IPS-NIHi11 (cell line): ENCODE results near the gene FBXO3.
"Not testable (repeated sequence)": the region's sequence is repeated elsewhere in the genome, so short reads cannot be mapped to it uniquely, and the experiment has no call there.

Experiments
- DNase-seq: peaks from one replicate; pipeline ENCODE4 v3.0.0; 2012; ENCODE audit warnings: mixed read lengths, low spot score

FBXO3 gene, protein sequence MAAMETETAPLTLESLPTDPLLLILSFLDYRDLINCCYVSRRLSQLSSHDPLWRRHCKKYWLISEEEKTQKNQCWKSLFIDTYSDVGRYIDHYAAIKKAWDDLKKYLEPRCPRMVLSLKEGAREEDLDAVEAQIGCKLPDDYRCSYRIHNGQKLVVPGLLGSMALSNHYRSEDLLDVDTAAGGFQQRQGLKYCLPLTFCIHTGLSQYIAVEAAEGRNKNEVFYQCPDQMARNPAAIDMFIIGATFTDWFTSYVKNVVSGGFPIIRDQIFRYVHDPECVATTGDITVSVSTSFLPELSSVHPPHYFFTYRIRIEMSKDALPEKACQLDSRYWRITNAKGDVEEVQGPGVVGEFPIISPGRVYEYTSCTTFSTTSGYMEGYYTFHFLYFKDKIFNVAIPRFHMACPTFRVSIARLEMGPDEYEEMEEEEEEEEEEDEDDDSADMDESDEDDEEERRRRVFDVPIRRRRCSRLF

DNA sequence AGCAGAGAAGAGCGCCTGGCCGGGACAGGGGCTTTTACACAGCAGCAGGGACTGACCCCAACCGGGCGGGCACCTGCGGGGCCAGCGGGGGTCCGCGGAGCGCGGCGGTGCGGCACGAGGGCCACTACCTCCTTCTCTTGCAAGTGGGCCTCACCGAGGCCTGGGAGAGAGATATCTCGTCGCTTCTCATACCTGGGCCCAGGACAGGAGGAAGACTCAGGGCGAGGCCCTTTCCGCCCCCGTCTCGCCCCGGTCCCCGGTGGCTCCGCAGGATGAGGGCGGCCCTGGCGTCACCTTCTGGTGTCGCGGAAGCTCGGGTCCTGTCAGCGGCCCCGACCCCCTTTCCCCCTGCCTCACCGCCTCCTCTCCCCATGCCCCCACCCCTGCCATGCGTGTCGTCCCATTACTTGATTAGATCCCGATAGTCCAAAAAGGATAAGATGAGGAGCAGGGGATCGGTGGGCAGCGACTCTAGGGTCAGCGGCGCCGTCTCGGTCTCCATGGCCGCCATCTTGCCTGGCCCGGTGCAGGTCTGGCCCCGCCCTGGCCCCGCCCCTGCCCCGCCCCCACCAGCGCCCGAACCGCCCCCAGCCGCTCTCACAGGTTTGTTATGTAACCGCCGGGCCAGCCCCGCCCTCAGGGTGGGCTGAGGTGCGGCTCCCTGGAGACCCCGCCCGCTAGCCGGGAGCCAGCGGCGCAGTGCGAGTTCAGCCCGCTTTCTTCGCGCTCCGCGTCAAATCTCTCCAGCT, at the start of gene FBXO3:
Gene FBXO3, minus strand, starts transcription at position 534 of the 749 bp plus-strand sequence. Its CDS starts 23 bp downstream, at position 511.
- peak; percentile 99 for DNase-seq

DNA sequence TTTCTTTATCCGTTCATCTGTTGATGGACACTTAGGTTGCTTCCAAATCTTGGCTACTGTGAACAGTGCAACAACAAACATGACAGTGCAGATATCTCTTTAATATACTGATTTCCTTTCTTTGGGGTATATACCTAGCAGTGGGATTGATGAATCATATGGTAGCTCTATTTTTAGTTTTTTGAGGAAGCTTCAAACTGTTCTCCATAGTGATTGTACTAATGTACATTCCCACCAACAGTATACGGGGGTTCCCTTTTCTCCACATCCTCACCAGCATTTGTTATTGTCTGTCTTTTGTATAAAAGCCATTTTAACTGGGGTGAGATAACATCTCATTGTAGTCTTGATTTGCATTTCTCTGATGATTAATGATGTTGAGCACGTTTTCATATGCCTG, 48.7 kb upstream of the FBXO3 start:
- DNase-seq, result not testable (repeated sequence)

GRCh38 chr11:33819278-33820035, 45.1 kb upstream of the FBXO3 start:
- DNase-seq, result no peak

- DNase-seq, result peak; percentile 88
Measured at GRCh38 chr11:33808228-33808828, 34.0 kb upstream of the FBXO3 start.

DNA sequence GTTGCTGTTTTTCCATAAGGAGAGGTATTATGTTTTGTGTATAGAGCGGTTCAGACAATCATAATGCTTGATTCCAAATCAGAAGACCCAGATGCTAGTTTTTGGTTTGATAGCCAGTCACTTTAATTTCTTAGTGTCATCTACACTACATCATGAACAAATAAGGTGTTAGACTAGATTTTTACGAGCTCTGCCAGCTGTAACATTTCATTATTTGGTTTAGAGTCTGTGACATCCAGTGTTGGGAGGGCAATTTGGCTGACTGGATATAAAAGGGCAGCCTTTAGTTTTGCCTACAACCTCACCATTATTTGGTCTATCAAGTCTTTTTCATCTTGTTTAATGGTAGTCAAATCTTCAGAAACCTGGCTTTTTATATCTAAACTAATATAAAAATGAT, 30.2 kb upstream of the FBXO3 start:
- DNase-seq, result no peak

GRCh38 chr11:33802194-33802950, 28.1 kb upstream of the FBXO3 start:
- DNase-seq, result peak; percentile 80

GRCh38 chr11:33801821-33802193, 27.5 kb upstream of the FBXO3 start:
- DNase-seq, result no peak

GRCh38 chr11:33797879-33798278, 23.6 kb upstream of the FBXO3 start:
- DNase-seq, result no peak

- no peak for DNase-seq
Measured at GRCh38 chr11:33790040-33790439, 15.7 kb upstream of the FBXO3 start.

- DNase-seq, result not testable (repeated sequence)
Measured at GRCh38 chr11:33788095-33788494, 13.8 kb upstream of the FBXO3 start.

DNA sequence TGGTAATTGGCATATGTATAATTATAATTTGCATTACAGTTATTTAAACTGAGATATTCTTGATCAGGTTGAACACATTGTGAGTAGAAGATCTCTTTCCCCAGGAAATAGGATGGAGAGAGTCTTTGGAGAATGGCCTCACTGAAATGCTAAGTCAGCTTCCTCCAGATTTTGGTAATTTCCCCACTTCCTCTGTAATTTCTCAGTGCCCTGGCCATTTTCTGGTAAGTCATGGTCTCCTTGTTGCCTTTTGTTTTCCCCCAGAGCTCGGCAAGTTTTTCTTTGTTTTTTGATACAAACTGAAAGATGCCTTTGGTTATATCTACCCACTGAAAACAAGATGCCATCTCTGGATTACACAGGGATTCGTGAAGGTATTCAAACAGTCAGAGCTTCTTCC, 12.8 kb upstream of the FBXO3 start:
- DNase-seq, result no peak

GRCh38 chr11:33785609-33786008, 11.3 kb upstream of the FBXO3 start:
- no peak for DNase-seq

- no peak for DNase-seq
Measured at GRCh38 chr11:33779849-33780528, 5.7 kb upstream of the FBXO3 start.

GRCh38 chr11:33778675-33779074, 4.4 kb upstream of the FBXO3 start:
- DNase-seq, result no peak

DNA sequence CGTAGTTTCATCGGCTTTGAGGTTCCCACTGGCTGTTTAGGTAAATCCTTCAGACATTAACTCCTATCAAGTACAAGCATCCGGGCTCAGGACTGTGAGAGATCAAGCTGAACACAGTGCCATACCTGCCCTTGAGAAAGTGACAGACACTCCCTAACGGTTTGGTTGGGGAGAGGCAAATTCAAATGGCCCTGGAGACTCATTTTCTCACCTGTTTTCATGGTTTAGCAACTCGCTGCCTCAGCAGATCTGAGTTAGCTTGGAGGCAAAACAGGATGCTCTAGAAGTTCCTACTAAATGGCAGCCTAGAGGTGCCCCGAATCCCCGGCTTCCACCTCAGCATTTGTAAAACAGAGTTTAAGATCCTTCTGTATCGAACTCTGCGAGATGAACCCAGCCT, 3.6 kb upstream of the FBXO3 start:
- DNase-seq, result no peak

- DNase-seq, result no peak
Measured at GRCh38 chr11:33775832-33776470, 1.6 kb upstream of the FBXO3 start.

DNA sequence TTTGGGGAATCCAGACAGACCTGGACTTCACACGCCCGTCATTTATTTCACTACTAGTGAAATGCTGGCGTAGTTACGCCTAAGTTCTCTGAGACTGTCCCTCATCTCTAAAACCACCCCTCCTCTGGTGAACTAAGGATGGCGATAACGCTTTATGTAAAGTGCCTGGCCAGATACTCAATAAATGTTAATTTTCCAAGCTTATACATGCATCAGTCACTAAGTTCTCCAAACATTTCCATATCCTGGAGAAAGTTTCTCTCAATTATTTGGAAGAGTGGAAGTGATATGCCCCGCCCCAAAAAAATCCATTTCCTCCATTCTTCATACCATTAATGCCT, 1.1 kb upstream of the FBXO3 start:
- DNase-seq, result no peak

GRCh38 chr11:33774736-33775466, 581 bp upstream of the FBXO3 start:
- no peak for DNase-seq

DNA sequence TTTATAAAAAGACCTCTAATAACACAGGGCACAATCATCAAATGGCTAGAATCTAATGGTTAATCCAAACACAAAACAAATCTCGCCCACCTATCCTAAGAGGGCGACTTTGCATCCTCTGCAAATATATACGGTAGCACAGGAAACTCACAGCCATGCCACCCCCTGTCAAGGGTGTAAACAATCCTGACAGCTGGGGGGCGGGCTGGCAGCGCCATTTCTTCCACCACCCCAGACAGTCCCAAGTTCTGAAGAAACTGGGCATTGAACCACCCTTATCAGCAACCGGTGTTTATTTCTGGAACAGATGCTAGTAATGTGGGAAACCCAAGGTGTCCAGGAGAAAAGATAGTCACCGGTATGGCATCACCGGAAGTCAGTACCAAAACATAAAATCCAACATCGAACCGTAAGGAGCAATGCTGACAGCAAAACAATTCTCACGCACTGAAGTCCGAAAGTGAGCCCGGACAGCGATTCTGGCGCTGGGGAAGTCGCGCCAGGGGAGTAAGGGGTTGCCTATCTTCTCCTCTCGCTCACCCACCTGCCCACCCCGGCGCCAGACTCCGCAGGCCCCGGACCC, 825 bp downstream of the FBXO3 start:
- DNase-seq, result no peak
